PFSK-1 (cell line): Measurements from ENCODE around the gene SGK1.

Experiments
- FOXP2 ChIP-seq: optimal IDR thresholded peaks from 2 replicates; pipeline ENCODE3; 2011; ENCODE audit warnings: borderline replicate concordance, control low read depth, inconsistent platforms; ENCODE audit not compliant: insufficient read depth; ENCODE audit errors: extremely low read length, extremely low read depth
- POLR2AphosphoS5 ChIP-seq: IDR thresholded peaks from 2 replicates; pipeline ENCODE4 v1.6.1; 2012; ENCODE audit warnings: low read depth, mild to moderate bottlenecking, control low read depth, low read length, moderate library complexity
- REST ChIP-seq, 2 experiments: IDR thresholded peaks; 2 replicates each; pipeline versions ENCODE4 v1.6.1 to v1.8.0; 2011 to 2012; ENCODE audit warnings: low read depth in 2 of 2, low read length in 2 of 2, control low read depth in 1 of 2, inconsistent platforms in 1 of 2, mild to moderate bottlenecking in 1 of 2, moderate library complexity in 1 of 2; ENCODE audit not compliant: insufficient read depth in 1 of 2
- SIN3A ChIP-seq: IDR thresholded peaks from 2 replicates; pipeline ENCODE4 v1.6.1; 2012; ENCODE audit warnings: mild to moderate bottlenecking, low read length, moderate library complexity, borderline replicate concordance; ENCODE audit not compliant: insufficient read depth
- TAF1 ChIP-seq: IDR thresholded peaks from 2 replicates; pipeline ENCODE4 v1.6.1; 2012; ENCODE audit warnings: low read length, control low read depth, borderline replicate concordance; ENCODE audit not compliant: insufficient read depth

SGK1 gene

DNA sequence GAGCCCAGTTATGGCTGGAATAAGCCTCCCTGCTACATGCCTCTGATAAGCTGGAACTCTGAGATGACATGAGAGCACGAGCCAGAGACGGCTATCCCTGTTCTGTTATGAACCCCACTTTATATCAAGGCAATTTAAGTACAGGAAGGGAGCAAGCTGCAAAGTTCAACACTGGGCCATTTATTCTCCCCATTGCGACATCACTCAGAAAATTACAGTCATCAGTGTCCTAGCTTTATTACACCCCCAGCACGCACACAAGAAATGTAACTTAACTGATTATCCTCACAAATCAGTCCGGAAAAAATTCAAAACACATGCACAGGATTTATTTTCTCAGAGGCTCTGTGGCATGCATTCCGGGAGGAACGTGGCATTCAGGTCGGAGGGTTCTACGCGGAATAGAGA lies 140.2 kb downstream of the SGK1 start:
- TF ChIP-seq SIN3A (no peak), POLR2AphosphoS5 (no peak), TAF1 (no peak), REST (IDR thresholded peaks at IDR 0.05; ENCODE audit: insufficient read depth in 1 of 2, low read depth in 2 of 2, low read length in 2 of 2) (no peak), FOXP2 (no peak)

DNA sequence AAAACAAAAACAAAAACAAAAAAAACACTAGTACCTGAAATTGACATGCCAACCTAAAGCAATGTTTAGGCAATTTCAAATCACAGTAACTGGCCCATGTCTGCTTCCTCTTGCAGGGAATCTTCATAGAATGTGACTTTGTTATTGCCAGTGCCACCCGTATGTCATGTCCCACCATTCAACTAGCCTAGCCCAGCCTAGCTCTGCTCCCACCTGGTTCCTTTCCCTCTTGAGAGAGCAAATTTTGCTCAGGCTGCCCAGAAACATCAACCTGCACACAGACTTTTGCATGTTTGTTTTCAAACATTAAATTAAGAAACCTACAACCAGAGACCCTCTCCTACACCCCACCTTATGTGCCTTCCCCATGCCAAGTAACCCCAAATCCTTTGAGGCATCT lies 140.7 kb downstream of the SGK1 start:
- TF ChIP-seq FOXP2 (no peak), POLR2AphosphoS5 (no peak), SIN3A (no peak), REST (IDR thresholded peaks at IDR 0.05; ENCODE audit: insufficient read depth in 1 of 2, low read depth in 2 of 2, low read length in 2 of 2) (no peak), TAF1 (no peak)

DNA sequence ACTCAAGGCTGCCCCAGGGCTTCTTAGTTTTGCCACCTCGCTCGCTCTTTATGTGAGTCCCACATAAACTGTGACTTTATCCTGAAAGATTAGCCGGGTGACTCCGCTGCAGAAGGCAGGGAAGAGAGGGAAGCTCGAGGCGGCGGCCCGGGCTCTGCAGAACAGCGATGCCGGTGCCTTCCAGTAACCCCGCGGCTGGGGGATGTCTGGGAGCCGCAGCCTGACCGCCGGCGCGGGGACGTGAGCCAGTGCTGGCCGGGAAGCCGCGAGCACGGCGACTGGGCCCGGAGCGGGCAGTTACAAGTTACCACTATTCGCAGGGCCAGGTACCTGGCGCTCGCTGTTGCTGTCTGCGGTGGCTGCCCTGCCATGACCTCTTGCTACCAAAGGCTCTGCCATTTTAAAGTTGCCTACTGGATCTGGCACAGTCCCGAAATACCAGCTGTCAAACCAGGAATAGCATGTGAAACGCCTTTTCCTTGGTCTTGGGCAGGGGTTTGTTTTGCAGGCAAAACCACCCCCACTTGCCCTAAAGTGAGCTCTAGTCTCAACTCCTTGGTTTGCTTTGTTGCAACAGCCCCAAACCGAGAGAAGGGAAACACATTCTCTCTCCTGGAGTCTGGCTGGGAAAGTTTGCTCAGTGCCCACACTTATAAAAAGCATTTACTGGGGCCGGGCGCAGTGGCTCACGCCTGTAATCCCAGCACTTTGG lies 141.5 kb downstream of the SGK1 start:
- TF ChIP-seq FOXP2, result no peak

GRCh38 chr6:134175532-134176263 lies 142.2 kb downstream of the SGK1 start:
- peak; percentile 53; the same call in 1 of the 2 replicates for TF ChIP-seq TAF1
- TF ChIP-seq SIN3A, result peak; percentile 76; the same call in 1 of the 2 replicates
- peak; percentile 43; the same call in 1 of the 2 replicates for TF ChIP-seq POLR2AphosphoS5
- TF ChIP-seq REST (IDR thresholded peaks at IDR 0.05; ENCODE audit: insufficient read depth in 1 of 2, low read depth in 2 of 2, low read length in 2 of 2), result peak in 1 of 2 experiments; percentile 70; a peak in 2 of 4 replicates
- peak; percentile 11 for TF ChIP-seq FOXP2

- TF ChIP-seq REST (IDR thresholded peaks at IDR 0.05; ENCODE audit: insufficient read depth in 1 of 2, low read depth in 2 of 2, low read length in 2 of 2) (peak in 1 of 2 experiments; percentile 37; a peak in 1 of 4 replicates), FOXP2 (peak; percentile 55), TAF1 (peak; percentile 89; the same call in 1 of the 2 replicates), POLR2AphosphoS5 (peak; percentile 99), SIN3A (peak; percentile 75; the same call in 1 of the 2 replicates)
These were observed 143.0 kb downstream of the SGK1 start for GRCh38 chr6:134174672-134175531.
